ENCODE measurements around the gene PCDHA8.
"Not testable (repeated sequence)": the region's sequence is repeated elsewhere in the genome, so short reads cannot be mapped to it uniquely, and the experiment has no call there.

Gene PCDHA8

GRCh38 chr5:140875085-140876065 is 34.4 kb downstream of the PCDHA8 start, which contains the start of gene PCDHA12:
Gene PCDHA12 (plus strand): TSS chr5:140875308. CDS start chr5:140875473, 165 bp downstream.
- DNase-seq = no peak
- no peak for TF ChIP-seq CTCF (IDR thresholded peaks at IDR 0.05; ENCODE audit: low read depth, low read length, missing control alignments)
- no peaks in the 10 kb centered on the region for H3K27me3 ChIP-seq (replicated peaks)
- H3K4me3 ChIP-seq (ENCODE audit: low read depth, low read length) = no peak within 1 kb of the TSS
- no peak within 1 kb of the TSS for H3K27ac ChIP-seq
- H3K36me3 ChIP-seq (replicated peaks) = no peaks in the 10 kb centered on the region
- in situ Hi-C loops (cut with HindIII; ENCODE audit: low pct_ligation_motif_present, low sequenced_read_pairs) = no loop called here

- H3K27me3 ChIP-seq (replicated peaks); H3K27ac ChIP-seq; H3K36me3 ChIP-seq (replicated peaks); in situ Hi-C loops (cut with HindIII; ENCODE audit: low pct_ligation_motif_present, low sequenced_read_pairs); DNase-seq; H3K4me3 ChIP-seq (ENCODE audit: low read depth, low read length): not testable (repeated sequence)
These were observed 35.7 kb downstream of the PCDHA8 start for GRCh38 chr5:140876541-140877261.

GRCh38 chr5:140877262-140877581 is 36.2 kb downstream of the PCDHA8 start:
- no peak for DNase-seq
- Histone ChIP-seq H3K27ac (no peak overlapping the region), H3K27me3 (replicated peaks) (no peaks in the 10 kb centered on the region), H3K4me3 (ENCODE audit: low read depth, low read length) (no peak overlapping the region), H3K36me3 (replicated peaks) (no peaks in the 10 kb centered on the region)
- no peak for TF ChIP-seq CTCF (IDR thresholded peaks at IDR 0.05; ENCODE audit: low read depth, low read length, missing control alignments)
- in situ Hi-C loops (cut with HindIII; ENCODE audit: low pct_ligation_motif_present, low sequenced_read_pairs) = no loop called here

- in situ Hi-C loops (cut with HindIII; ENCODE audit: low pct_ligation_motif_present, low sequenced_read_pairs) = no loop called here
- Histone ChIP-seq H3K27me3 (replicated peaks) (no peaks in the 10 kb centered on the region), H3K27ac (no peak within 1 kb of the TSS), H3K36me3 (replicated peaks) (no peaks in the 10 kb centered on the region), H3K4me3 (ENCODE audit: low read depth, low read length) (no peak within 1 kb of the TSS)
- TF ChIP-seq CTCF (IDR thresholded peaks at IDR 0.05; ENCODE audit: low read depth, low read length, missing control alignments) = peak; percentile 6
- no peak for DNase-seq
These were observed 41.1 kb downstream of the PCDHA8 start, which contains the start of gene PCDHA13 for GRCh38 chr5:140881889-140882590. Gene PCDHA13 (plus strand): TSS chr5:140882124. CDS start chr5:140882269, 145 bp downstream.

GRCh38 chr5:140882591-140882899 is 41.6 kb downstream of the PCDHA8 start:
- in situ Hi-C loops (cut with HindIII; ENCODE audit: low pct_ligation_motif_present, low sequenced_read_pairs) = no loop called here
- Histone ChIP-seq H3K36me3 (replicated peaks) (no peaks in the 10 kb centered on the region), H3K27me3 (replicated peaks) (no peaks in the 10 kb centered on the region), H3K27ac (no peak overlapping the region), H3K4me3 (ENCODE audit: low read depth, low read length) (no peak overlapping the region)
- no peak for DNase-seq
- TF ChIP-seq CTCF (IDR thresholded peaks at IDR 0.05; ENCODE audit: low read depth, low read length, missing control alignments) = no peak

GRCh38 chr5:140883373-140883772 is 42.4 kb downstream of the PCDHA8 start:
- DNase-seq = no peak
- in situ Hi-C loops (cut with HindIII; ENCODE audit: low pct_ligation_motif_present, low sequenced_read_pairs) = no loop called here
- TF ChIP-seq CTCF (IDR thresholded peaks at IDR 0.05; ENCODE audit: low read depth, low read length, missing control alignments) = no peak

More at GRCh38 chr5:140883373-140883772, 42.4 kb downstream of the PCDHA8 start:
- no peak overlapping the region for H3K4me3 ChIP-seq (ENCODE audit: low read depth, low read length)
- H3K27ac ChIP-seq = no peak overlapping the region
- no peaks in the 10 kb centered on the region for H3K27me3 ChIP-seq (replicated peaks)
- no peaks in the 10 kb centered on the region for H3K36me3 ChIP-seq (replicated peaks)
